GM19043 (cell line): ENCODE data around the gene ZSWIM7.

Source experiments
- ATAC-seq: cut with Tn5 transposase; IDR thresholded peaks from one replicate; pipeline ENCODE4 v1.9.1; 2021; ENCODE audit warnings: low read depth; ENCODE audit not compliant: unreplicated experiment

ZSWIM7 gene

DNA sequence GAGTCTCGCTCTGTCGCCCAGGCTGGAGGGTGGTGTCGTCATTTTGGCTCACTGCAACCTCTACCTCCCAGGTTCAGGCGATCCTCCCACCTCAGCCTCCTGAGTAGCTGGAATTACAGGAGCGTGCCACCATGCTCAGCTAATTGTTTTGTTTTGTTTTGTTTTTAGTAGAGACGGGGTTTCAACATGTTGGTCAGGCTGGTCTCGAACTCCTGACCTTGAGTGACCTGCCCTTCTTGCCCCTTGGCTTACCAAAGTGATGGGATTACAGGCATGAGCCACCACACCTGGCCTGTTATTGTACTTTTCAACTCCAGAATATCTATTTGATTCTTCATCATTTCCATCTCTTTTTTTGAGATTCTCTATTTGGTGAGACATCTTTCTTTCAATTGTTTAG lies 63.6 kb downstream of the ZSWIM7 start:
- ATAC-seq: no peak

DNA sequence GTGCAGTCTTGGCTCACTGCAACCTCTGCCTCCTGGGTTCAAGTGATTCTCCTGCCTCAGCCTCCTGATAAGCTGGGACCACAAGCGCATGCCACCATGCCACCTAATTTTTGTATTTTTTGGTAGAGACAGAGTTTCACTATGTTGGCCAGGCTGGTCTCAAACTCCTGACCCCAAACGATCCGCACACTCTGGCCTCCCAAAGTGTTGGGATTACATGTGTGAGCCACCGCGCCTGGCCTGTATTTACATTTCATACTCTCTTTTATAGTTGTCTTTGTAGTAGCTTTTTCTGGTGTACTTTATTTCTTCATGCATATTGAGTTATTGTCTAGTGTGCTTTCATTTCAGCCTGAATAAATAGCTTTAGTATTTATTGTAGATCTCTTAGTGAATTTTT lies 64.6 kb downstream of the ZSWIM7 start:
- no peak for ATAC-seq

- no peak for ATAC-seq
Observed at GRCh38 chr17:15931394-15931793, 68.1 kb downstream of the ZSWIM7 start.

DNA sequence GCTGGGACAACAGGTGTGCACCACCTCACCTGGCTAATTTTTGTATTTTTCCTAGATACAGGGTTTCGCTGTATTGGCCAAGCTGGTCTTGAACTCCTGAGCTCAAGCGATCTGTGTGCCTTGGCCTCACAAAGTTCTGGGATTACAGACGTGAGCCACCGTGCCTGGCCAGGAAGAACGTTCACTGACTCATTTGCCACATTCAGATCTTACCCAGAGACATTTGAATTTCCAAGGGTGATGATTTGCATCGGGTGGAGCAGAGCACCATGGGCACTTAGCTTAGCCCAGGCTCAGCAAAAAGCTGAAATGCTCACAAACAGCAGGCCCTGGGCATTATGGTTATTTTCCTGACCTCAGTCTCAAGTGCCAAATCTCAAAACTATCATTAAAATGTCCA lies 69.1 kb downstream of the ZSWIM7 start:
- no peak for ATAC-seq

GRCh38 chr17:15929941-15930340 lies 69.6 kb downstream of the ZSWIM7 start:
- ATAC-seq: no peak

DNA sequence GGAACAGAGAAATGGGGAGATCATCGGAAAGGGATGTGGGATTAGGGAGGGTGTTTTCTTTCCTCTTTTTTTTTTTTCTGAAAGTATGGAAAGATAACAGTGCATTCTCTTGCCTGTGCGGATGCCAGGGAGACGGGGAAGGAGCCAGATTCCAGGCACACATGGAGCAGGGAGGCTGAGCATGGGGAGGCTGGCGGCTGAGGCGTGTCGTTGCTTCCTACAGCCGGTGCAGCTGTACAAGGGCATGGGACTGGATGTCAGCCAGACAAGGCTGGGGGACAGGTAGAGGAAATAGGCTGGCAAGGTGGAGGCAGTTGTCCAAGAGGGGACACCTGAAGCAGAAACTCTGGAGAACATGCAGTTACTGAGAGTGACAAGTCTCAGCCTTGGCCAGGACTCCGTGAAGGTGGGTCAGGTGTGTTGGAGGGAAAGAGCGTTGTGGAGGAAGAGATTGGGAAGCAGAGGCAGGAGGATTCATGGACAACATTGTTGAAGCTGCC lies 71.2 kb downstream of the ZSWIM7 start:
- no peak for ATAC-seq
